ENCODE measurements around the gene PNMT. TPM values are rescaled to one million over a fixed set of nuclear protein-coding genes. Genes with fewer than 3 reads are reported as not detected.

Gene PNMT
- total RNA-seq, 1 experiment from 2014 or later = 1.4 TPM

- Histone ChIP-seq H3K27ac (ENCODE audit: low read length) (peak overlapping the region; percentile 71), H3K9ac (ENCODE audit: low read length) (peak overlapping the region; percentile 27; the same call in 1 of the 2 replicates), H3K79me2 (ENCODE audit: low read length) (peaks cover 4% of the 10 kb centered on the region), H3K27me3 (ENCODE audit: low read length) (peaks cover 4% of the 10 kb centered on the region), H3K36me3 (ENCODE audit: low read depth, low read length) (no peaks in the 10 kb centered on the region), H3K9me3 (ENCODE audit: low read length) (no peaks in the 10 kb centered on the region), H4K20me1 (ENCODE audit: low read length) (no peaks in the 10 kb centered on the region), H3K4me3 (ENCODE audit: low read length) (no peak overlapping the region), H2AFZ (ENCODE audit: low read length) (no peak overlapping the region), H3K9me2 (replicated peaks; ENCODE audit: low read length) (no peaks in the 10 kb centered on the region), H3K4me1 (ENCODE audit: insufficient read depth, low read length) (peaks cover 24% of the 10 kb centered on the region), H3K4me2 (ENCODE audit: low read length) (peak overlapping the region; percentile 35), H3F3A (ENCODE audit: low read length, unreplicated experiment) (no peaks in the 10 kb centered on the region)
- intact Hi-C loops (cut with micrococcal nuclease) = no loop called here
- BruUV-seq (replicated peaks) = no TSS peak
- POLR2A ChIA-PET (ENCODE audit: unreplicated experiment) = interaction anchor here (0.5 kb wide), 1 partner anchor 752 kb away, joined by 3 read pairs; no protein-coding TSS in a partner anchor
- CTCF ChIA-PET = interaction anchor here (0.6 to 1.5 kb wide), 3 partner anchors 9 to 120 kb away, joined by 3 to 8 read pairs (median 6); no protein-coding TSS in a partner anchor
- DNase-seq (peak; percentile 22), ATAC-seq (peak; percentile 3; the same call in 1 of the 2 replicates)
- TF ChIP-seq CTCF (conservative IDR thresholded peaks at IDR 0.05; ENCODE audit: low read depth, low read length) (no peak), EZH2phosphoT487 (IDR thresholded peaks at IDR 0.05; ENCODE audit: borderline replicate concordance, low read length) (no peak), EZH2 (IDR thresholded peaks at IDR 0.05; ENCODE audit: low read length, unreplicated experiment) (no peak)
Measured at GRCh38 chr17:39632153-39632941, 35.9 kb upstream of the PNMT start.

GRCh38 chr17:39633570-39634183 lies 34.6 kb upstream of the PNMT start:
- H3K27ac ChIP-seq (ENCODE audit: low read length) = no peak overlapping the region

More at GRCh38 chr17:39633570-39634183, 34.6 kb upstream of the PNMT start:
- H2AFZ ChIP-seq (ENCODE audit: low read length) = no peak overlapping the region
- no peaks in the 10 kb centered on the region for H4K20me1 ChIP-seq (ENCODE audit: low read length)
- H3K9me3 ChIP-seq (ENCODE audit: low read length) = no peaks in the 10 kb centered on the region
- H3K36me3 ChIP-seq (ENCODE audit: low read depth, low read length) = no peaks in the 10 kb centered on the region
- no peak for DNase-seq
- no peaks in the 10 kb centered on the region for H3K9me2 ChIP-seq (replicated peaks; ENCODE audit: low read length)
- H3F3A ChIP-seq (ENCODE audit: low read length, unreplicated experiment) = no peaks in the 10 kb centered on the region
- TF ChIP-seq EZH2 (IDR thresholded peaks at IDR 0.05; ENCODE audit: low read length, unreplicated experiment) (no peak), EZH2phosphoT487 (IDR thresholded peaks at IDR 0.05; ENCODE audit: borderline replicate concordance, low read length) (no peak), CTCF (conservative IDR thresholded peaks at IDR 0.05; ENCODE audit: low read depth, low read length) (no peak)
- no peak overlapping the region for H3K4me3 ChIP-seq (ENCODE audit: low read length)
- BruUV-seq (replicated peaks) = no TSS peak
- ChIA-PET POLR2A (ENCODE audit: unreplicated experiment) (interaction anchor here (0.6 kb wide), 1 partner anchor 69 kb away, joined by 3 read pairs; no protein-coding TSS in a partner anchor), CTCF (interaction anchor here (1.5 kb wide), 1 partner anchor 12 kb away, joined by 6 read pairs; no protein-coding TSS in a partner anchor)
- H3K4me1 ChIP-seq (ENCODE audit: insufficient read depth, low read length) = peaks cover 33% of the 10 kb centered on the region
- H3K9ac ChIP-seq (ENCODE audit: low read length) = no peak overlapping the region
- peaks cover 17% of the 10 kb centered on the region for H3K79me2 ChIP-seq (ENCODE audit: low read length)
- intact Hi-C loops (cut with micrococcal nuclease) = no loop called here
- H3K27me3 ChIP-seq (ENCODE audit: low read length) = no peaks in the 10 kb centered on the region
- no peak for ATAC-seq
- no peak overlapping the region for H3K4me2 ChIP-seq (ENCODE audit: low read length)
